Glomerular visceral epithelial cell (primary cell): ENCODE measurements around the gene SRCIN1.

ENCODE experiments used
- DNase-seq: peaks from one replicate; pipeline ENCODE4 v3.0.0-alpha.2; 2016; ENCODE audit errors: extremely low spot score

The SRCIN1 gene

DNA sequence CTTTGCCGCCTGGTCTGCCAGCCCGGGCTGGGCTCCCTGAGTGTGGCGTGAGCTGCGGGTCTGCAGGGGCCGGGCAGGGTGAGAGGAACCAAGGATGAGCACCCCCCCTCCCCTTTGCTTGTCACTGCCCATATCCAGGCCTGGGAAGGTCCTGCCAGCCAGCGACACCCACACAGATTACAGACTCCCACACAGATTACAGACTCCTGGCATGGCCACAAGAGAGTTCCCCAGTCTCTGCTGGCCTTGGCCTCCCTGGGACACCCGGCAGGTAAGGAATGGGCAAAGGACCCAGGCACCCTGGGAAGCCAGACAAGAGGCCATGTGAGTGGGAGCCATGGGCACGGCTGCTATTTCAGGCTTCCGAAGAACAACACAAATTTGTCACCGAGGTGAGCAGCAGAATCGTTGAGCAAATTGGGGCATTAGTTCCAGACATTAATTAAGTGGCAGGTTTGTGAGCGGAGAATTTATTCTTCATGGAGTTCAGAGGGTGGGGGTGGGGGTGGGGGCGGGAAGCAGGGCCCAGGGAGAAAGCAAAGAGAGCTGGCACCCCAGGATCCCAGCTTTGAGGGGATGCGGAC is 41.4 kb downstream of the SRCIN1 start:
- DNase-seq, result no peak

DNA sequence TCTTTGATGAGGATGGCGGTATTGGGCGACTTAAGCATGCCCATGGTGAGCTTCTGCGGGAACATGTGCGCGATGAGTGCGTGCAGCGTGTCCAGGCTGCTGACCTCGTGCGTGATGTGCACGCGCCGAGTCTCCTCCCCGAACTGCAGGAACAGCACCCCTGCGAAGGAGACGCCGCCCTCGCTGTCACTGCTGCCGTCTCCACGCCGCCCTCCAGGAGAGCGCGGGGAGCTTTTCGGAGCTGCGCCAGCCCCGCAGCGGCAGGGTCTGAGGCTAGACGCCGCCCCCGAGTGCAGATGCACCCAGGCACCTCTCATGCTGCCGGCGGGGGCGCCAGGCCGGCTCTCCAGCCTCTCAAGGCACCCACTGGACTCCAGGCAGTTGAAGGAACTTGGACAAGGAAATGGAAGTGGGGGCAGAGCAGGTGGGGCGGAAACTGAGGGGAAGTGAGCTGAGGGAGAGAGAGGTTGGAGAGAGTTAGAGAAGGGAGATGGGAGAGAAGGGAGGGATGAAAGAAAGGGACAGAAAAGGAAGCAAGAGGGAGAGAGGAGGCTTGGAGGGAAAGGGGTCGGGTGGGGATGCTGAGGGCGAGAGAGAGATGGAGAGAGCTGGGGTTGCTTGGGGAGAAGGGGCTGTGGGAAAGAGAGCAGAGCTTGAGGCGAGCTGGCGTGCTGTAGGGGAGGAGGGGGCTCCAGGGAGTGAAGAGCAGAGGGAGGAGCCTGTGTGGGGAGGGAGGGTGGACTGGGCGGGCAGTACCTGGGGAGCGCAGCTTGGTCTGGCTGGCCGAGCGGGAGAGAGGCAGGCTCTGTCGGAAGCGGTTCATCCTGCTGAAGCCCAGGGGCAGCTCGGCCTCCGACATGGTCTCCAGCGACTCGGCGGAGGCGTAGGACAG is 42.1 kb downstream of the SRCIN1 start:
- no peak for DNase-seq

DNA sequence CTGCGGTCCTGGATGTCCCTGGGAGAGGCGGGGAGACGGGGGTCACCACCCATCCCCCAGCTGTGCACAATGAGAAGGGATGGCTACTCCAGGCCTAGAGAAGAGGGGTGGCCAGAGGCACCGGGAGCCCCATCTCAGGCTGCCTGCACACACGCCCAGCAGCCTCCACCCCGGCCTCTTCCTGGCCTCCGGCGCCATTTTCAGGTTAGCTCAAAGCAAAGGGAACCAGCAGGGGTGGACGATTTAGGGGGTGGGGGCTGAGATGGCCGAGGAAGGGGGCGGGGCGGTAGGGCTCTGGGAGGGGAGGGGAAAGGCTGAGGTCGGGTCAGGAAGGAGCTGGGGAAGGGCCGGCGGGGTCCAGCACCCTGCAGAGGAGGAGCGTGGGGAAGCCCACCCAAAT is 42.8 kb downstream of the SRCIN1 start:
- no peak for DNase-seq

DNA sequence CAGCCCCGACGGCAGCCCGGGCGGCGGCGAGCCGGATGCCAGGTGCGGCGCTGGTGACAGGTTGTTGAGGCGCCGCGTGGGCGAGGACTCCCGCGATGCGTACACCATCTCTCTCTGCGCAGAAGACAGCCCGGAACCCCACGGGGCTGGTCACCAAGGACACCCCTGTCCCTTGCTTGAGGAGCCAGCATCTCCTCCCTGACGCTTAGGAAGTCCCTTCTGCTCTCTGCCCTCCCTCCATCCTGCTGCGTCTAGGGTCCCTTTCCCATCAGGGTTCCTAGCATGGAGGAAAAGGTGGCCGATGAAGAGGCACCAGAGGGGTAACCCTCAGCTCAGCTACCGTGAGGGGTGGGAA is 43.6 kb downstream of the SRCIN1 start:
- DNase-seq, result no peak

DNA sequence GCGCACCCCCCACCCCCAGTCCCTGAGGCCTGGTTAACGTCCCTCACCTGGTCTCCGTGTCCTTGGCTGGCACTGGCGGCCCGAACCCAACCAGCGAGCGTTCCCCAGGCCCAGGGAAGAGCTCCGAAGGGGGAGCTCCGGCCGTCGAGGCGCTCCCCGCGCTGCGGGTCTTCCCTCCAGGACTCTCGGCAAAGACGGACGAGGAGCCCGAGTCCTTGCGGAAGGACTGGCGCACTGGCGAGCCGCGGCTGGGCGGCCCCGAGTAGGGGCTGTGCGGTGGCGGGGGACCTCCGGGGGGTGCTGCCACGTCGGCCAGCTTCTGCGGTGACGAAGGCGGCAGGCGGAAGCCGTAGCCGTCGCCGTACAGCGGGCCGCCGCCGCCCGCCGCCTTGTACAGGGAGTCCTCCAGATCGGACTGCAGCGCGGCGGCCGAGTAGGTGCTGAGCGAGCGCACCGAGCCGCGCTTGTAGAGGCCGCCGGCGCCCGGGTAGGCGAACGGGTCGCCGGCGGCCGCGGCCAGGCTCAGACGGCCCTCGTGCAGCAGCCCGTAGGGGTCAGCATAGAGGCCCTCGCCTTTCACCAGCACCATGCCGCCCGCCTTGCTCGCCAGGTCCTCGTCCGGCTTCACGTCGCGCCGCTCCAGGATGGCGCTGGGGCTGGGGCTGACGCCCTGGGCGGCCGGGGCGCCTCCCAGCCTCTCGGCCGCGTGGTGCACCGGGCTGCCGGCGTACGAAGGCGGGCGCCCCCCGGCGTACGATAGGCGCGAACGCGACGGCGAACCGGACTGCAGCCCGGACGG is 44.1 kb downstream of the SRCIN1 start:
- no peak for DNase-seq

DNA sequence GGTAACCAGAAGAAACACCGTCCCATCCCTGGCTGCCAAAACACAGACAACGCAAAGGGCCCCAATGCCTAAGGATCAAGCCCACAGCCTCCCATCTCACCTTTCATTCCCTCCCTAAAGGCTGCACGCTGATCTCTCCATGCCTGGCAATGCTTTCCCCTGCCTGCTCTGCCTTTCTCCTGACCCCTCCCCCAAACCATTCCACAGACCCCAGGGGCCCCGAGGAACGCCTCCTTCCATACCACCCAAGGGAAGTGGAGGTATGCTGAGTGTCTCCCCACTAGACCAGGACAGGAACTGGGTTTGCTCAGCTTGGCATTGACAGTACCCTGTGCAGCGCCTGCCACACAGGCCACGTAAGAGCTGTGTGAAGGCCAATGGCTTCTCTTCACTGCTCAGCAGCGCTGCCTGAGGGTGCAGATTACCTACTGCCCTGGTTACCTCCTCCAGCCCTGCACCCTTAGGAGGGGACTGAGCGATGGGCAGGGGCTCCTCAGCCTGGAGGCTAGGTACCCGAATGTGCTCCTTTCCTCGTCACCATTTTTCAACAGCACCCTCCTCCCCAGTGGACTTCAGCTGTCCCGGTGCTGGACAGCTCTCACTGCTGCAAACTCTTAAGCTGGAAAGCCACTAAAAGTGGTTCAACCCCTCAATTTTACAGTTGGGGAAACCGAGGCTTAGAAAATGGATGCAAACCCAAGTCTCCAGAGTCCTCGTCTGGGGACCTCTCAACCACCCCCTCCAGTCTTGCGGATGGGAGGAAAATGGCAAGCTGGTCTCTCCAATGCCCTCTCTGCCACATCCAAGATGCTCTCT is 45.0 kb downstream of the SRCIN1 start:
- DNase-seq, result no peak

DNA sequence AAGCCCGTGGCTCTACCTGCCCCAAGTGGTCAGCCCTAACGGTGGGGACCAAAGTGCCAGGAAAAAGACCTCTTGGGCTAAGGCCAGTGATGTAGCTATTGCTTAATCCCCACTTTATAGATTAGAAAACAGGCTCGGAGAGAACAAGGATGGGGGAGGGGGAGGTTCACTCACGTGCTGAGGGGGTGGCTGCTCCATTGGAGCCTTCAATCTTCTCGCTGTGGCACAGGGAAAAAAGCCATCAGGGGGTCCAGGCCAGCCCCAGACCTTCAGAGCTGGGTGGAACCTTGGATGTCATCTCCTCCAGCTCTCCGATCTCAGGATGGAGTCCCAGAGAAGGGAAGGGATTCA is 45.9 kb downstream of the SRCIN1 start:
- DNase-seq, result no peak

DNA sequence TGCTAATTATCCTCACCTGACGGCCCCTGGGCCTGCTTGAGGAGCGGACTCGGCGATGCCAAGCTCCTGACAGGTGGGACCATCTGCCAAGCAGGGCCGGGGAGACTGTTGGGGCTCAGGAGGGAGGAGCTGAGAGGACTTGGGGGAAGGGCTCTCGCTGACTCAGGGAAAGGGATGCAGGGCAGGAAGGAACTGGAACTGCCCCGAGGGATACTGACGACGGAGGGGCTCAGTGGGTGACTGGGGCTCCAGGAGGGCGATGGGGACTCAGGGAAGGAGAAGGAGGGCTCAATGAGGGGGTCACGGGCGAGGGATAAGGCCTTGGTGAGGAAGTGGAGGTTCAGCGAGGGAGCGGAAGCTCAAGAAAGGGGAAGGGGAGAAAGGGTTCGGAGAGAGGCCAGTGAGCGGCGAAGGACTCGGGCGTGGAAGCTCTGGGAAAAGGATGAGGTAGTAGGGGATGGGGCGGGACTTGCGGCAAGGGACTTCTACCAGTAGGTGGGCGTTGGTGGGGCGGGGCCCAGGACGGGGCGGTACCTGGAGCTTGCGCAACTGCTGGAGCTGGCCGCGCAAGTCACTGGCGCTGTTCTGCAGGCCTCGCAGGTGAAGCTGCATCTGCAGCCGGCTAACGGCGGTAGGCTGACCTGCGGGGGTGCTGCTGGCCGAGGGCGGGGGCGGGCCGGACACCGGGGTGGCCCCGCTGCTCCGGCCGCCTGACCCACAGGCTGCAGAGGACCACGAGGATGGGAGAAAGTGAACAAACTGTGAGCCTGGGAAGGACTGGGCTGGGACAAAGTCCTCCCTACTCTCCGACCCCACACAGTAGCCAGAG is 46.5 kb downstream of the SRCIN1 start:
- DNase-seq, result peak; percentile 66

DNA sequence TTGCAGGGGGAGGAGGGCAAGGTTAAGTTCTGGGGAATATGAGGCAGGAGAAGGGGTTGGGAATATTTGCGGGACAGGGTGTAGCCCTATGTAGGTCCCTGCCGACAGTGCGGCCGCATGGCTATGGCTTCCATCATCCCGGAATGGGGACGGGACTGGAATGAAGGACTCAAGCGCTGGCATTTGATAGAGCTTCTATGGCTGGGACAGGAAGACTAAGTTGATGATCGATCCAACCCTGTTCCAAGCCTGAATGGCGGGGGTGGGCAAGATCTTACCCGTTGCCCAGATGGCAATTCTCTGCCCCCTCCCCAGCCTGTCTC is 47.1 kb downstream of the SRCIN1 start:
- no peak for DNase-seq

DNA sequence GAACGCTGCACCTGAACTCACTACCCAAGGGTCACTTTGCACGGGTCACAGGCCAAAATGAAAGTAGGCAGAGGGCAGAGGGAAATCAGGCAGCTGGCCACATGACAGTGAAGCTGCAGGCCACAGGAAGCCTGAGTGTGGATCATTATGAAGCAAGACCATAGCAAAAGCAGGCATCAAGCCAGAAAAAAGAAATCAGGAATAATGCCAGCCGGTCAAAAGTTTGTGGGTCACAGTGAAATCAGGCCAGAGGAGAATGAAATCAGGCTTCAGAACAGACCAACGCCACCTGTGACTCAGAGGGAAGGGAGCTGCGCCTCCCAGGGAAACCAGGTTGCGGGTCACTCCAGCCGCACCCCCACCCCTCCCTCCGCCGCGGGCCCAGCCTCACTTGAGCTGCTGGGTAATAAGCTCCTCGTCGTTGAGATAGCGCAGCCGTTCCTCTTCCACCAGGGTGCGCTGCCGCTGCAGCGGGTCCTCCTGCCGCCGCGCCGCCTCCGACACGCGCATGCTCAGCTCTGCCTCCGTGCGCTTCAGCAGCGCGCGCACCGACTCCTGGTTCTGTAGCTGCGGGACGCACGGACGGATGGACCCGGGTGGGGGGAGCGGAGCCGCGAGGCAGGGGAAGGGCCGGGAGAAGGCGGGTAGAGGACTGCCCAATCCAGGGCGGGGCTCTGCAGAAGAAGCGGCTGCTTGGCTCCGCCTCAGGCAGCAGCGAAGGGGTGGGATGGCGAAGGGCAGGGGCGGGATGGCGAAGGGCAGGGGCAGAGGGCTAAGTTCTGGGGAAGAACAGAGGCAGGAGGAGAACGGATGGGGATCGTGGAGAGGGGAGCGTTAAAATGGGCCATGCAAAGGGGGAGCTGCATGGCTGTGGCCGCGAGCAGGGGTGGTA is 47.7 kb downstream of the SRCIN1 start:
- DNase-seq, result peak; percentile 95

DNA sequence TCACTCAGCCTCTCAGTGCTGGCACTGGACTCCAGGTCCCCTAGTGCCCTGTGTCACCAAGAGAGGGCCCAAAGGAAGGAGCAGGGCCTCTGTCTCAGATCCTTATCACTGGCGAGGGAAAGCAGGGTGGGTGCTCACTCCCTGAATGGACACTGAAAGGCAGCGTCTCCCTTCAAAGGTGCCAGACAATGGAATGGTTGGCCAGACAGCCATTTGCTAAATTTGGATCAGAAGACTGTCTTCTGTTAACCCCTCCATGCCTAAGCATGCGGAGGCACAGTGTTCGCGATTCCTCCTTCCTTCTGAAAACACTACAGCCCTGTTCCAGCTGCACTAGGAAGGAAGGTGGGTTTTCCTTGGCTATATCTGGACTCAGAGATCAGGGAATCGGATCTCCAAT is 48.4 kb downstream of the SRCIN1 start:
- DNase-seq, result no peak

DNA sequence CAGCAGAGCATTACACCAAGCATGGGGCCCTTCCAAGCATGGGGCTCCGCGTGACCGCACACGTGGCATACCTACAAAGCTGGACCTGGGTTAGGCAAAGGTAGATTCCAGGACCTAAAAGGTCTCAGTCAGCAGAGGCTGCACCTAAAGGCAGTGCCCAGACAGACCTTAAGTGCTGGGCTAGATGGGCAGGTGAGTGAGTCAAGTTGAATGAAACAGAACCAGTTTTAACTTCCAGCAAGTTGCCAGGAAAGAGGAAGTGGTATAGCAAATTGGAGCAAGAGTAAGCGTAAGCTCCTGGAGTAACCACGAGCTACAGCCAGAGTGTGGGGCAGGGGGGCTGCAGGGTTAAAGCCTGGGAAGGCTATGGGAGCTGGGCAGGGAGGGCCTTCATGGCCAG is 49.5 kb downstream of the SRCIN1 start:
- no peak for DNase-seq

DNA sequence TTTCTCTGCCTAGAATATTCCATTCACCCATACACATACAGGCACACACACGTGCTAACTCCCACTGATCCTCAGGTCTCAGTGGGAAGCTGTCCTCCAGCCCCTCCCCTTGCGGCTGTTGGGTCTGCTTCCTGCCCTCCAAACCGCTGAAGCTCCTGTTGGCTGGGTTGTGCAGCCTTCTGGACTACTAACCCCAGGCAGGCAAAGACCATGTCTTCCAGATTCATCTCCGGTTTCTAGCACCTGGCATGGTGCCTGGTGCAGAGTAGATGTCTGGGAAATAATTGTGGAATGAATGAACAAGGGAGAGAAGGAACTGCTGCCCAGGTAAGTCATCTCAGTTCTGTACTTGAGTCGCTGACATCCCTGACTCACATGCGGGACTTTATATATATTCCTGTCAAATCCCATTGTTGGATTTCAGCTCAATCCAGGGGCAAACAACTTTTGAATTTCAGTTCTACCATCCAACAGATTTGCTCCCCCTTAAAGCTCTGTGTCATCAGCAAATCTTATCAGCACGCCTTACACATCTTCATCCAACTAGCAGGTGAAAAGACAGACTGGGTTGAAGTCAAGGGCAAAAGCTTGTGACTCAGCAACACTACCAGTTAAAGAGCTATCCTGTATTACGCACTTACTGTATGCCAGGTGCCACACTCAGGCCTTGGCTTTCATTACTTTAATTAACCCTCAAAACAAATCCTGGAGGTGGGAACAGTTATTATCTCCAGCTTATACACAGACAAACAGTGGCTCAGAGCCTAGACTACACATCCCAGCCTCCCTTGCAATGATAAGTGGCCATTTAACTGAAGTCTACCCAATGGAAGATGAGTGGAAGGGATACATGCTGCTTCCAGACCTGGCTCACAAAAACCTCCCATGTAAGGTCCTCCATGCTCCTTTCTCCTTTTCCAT is 51.1 kb downstream of the SRCIN1 start:
- DNase-seq, result peak; percentile 55

DNA sequence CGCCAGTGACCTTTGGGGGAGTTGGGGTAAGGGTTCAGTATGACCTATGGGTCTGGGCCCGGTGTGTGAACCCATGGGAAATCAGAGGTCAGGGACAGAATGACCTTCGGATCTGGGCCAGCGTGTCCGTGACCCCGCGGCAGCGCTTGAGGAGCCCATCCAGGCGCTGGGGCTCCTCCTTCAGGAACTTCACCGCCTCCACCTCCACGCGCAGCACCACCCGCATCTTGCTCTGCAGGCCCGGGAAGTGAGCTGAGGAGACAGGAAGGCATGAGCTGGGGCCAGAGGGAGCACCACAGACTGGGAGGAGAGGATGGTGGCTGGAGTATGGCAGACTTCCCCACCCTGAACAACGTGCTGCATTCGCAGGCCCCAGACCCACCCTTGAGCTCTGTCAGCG is 53.4 kb downstream of the SRCIN1 start:
- no peak for DNase-seq

DNA sequence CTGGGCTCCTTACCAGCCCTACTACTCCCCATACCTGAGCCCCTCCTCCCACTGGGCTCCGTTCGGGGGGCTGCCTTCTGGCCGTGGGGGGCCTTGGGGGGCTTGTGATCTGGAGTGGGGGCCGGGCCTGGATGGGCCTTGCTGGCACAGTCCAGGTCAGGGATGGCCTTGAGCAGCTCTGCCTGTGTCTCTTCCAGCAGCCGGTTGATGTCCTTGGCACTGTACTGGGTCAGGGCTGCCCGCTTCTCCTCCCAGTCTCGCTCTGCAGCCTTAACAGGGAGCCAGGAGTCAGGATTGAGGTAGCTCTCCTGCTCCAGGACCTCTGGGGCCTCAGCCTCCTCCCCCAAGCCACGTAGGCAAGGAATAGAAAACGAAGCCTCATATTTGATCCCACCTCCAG is 54.6 kb downstream of the SRCIN1 start:
- no peak for DNase-seq

DNA sequence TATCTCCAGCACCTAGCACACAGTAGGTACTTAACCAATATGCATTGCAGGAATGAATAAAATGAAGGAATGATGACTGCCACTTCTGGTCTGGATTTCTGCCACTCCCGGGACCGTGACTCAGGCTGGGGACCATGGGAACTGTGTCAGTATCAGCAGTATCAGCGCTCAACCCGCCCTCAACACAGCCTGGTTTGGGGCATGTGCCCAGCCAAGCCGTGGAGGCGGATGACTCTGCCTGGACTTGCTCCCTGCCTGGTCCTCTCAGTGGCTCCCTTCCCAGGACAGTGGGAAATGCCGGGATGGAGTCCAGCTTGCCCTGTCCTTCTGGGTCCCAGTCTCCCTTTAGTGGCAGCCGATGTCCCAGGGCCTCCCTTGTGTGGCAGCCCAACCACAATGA is 55.1 kb downstream of the SRCIN1 start:
- DNase-seq, result peak; percentile 17

DNA sequence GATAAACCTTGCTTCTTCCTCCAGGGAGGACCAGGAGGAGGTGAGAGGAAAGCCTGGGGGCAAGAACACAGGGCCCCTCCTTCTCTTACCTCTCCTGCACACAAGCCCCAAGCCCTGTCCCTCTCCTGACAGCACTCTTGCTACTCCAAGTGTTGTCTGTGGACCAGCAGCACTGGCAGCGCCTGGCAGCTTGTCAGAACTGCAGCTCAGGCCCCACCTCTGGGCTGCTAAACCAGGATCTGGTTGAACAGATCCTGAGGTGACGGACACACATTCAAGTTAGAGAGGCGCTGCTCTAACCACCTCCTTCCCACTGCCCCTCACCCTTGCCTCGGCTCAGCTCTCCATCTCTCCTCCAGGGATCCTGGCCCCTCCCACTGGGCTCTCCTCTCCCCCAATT is 56.5 kb downstream of the SRCIN1 start:
- no peak for DNase-seq

DNA sequence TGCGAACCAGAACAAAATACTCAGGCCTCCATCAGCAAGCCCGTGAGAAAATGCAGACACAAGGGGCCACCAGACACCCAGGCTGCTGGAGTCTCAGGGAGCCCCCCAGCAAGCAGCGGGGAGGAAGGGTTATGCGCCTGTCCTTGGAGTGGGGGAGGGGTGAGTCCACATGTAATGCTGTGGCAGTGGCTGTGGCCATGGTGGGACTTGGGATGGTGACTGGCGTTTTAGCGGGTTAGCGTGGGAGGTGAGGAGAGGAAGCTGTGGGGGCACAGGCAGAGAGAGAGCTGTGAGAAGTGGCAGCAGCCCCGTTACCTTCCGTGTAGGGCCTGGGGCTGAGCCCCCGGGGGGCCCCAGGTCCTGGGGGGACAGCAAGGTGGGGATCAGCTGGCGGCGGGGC is 58.3 kb downstream of the SRCIN1 start:
- no peak for DNase-seq

DNA sequence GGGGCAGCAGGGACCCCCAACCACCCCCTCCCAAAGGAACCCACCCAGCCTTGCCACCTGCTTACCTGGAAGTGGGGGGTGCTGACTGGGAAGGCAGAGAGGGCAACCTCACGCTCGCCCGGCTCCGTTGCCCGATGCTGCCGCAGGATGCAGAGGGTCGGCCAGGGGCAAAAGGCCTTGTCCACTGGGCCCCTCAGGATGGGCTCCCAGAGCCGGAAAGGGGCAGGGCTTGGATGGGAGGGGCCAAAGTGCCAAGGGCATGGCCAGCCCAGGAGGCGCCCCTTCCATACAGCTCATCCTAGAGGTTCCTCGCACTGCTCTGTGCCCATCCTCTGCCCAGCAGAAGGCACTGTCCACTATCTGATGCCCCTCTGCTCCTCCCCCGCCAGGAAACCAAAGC is 59.4 kb downstream of the SRCIN1 start:
- no peak for DNase-seq
